Ishikawa (cell line): ENCODE measurements around the gene CHMP1A.

ENCODE experiments used
- CEBPB ChIP-seq: IDR thresholded peaks from 2 replicates; pipeline ENCODE4 v1.6.1; 2012
- CREB1 ChIP-seq: IDR thresholded peaks from 2 replicates; pipeline ENCODE4 v1.6.1; 2012; ENCODE audit warnings: low read depth
- EGR1 ChIP-seq: IDR thresholded peaks from 2 replicates; pipeline ENCODE4 v1.6.1; 2012
- EP300 ChIP-seq: IDR thresholded peaks from 2 replicates; pipeline ENCODE4 v1.6.1; 2012; ENCODE audit warnings: borderline replicate concordance
- FOXM1 ChIP-seq: IDR thresholded peaks from 2 replicates; pipeline ENCODE4 v1.6.1; 2012; ENCODE audit warnings: low read depth, borderline replicate concordance
- MAX ChIP-seq: IDR thresholded peaks from 2 replicates; pipeline ENCODE4 v1.6.1; 2012
- NFIC ChIP-seq: IDR thresholded peaks from 2 replicates; pipeline ENCODE4 v1.6.1; 2012
- RAD21 ChIP-seq: IDR thresholded peaks from 2 replicates; pipeline ENCODE4 v1.6.1; 2012; ENCODE audit warnings: low read depth
- REST ChIP-seq: IDR thresholded peaks from 2 replicates; pipeline ENCODE4 v1.6.1; 2012; ENCODE audit warnings: low read depth, mild to moderate bottlenecking
- TAF1 ChIP-seq: IDR thresholded peaks from 2 replicates; pipeline ENCODE4 v1.6.1; 2012; ENCODE audit warnings: low read depth, mild to moderate bottlenecking
- TCF12 ChIP-seq: IDR thresholded peaks from 2 replicates; pipeline ENCODE4 v1.6.1; 2012; ENCODE audit warnings: low read depth
- TEAD4 ChIP-seq: IDR thresholded peaks from 2 replicates; pipeline ENCODE4 v1.6.1; 2012
- USF1 ChIP-seq: IDR thresholded peaks from 2 replicates; pipeline ENCODE4 v1.6.1; 2012
- YY1 ChIP-seq: IDR thresholded peaks from 2 replicates; pipeline ENCODE4 v1.6.1; 2012; ENCODE audit warnings: low read depth
- ZBTB7A ChIP-seq: IDR thresholded peaks from 2 replicates; pipeline ENCODE4 v1.6.1; 2012; ENCODE audit warnings: low read depth

CHMP1A gene

GRCh38 chr16:89688395-89688794 is 30.9 kb upstream of the CHMP1A start:
- no peak for TF ChIP-seq CREB1
- TF ChIP-seq TCF12 = no peak
- TF ChIP-seq RAD21 = no peak
- TF ChIP-seq TAF1 = no peak
- no peak for TF ChIP-seq EGR1
- no peak for TF ChIP-seq EP300
- TF ChIP-seq TEAD4 = no peak
- TF ChIP-seq MAX = no peak

GRCh38 chr16:89687092-89687940 is 29.8 kb upstream of the CHMP1A start:
- TF ChIP-seq USF1 (peak; percentile 39), CREB1 (no peak), EGR1 (no peak), TEAD4 (no peak; the same call in 1 of the 2 replicates), MAX (peak; percentile 55)

GRCh38 chr16:89686520-89687091 is 29.1 kb upstream of the CHMP1A start, which contains the start of gene CDK10:
Gene CDK10 (plus strand): TSS chr16:89686689. CDS start chr16:89686711, 22 bp downstream.
- TF ChIP-seq MAX = peak; percentile 95
- no peak for TF ChIP-seq USF1
- peak; percentile 91 for TF ChIP-seq YY1
- no peak; the same call in 1 of the 2 replicates for TF ChIP-seq ZBTB7A
- TF ChIP-seq FOXM1 = peak; percentile 45; the same call in 1 of the 2 replicates
- TF ChIP-seq TCF12 = peak; percentile 59; the same call in 1 of the 2 replicates
- no peak for TF ChIP-seq CREB1
- peak; percentile 5; the same call in 1 of the 2 replicates for TF ChIP-seq TEAD4
- no peak for TF ChIP-seq RAD21
- no peak for TF ChIP-seq REST
- no peak; the same call in 1 of the 2 replicates for TF ChIP-seq EP300
- peak; percentile 83 for TF ChIP-seq TAF1
- no peak for TF ChIP-seq CEBPB
- no peak for TF ChIP-seq NFIC
- peak; percentile 22; the same call in 1 of the 2 replicates for TF ChIP-seq EGR1

GRCh38 chr16:89685916-89686315 is 28.4 kb upstream of the CHMP1A start:
- TF ChIP-seq NFIC = no peak
- TF ChIP-seq CEBPB = no peak
- no peak for TF ChIP-seq YY1
- no peak for TF ChIP-seq MAX
- TF ChIP-seq TCF12 = no peak
- no peak for TF ChIP-seq TAF1
- no peak for TF ChIP-seq EGR1
- no peak for TF ChIP-seq EP300
- TF ChIP-seq CREB1 = no peak
- TF ChIP-seq TEAD4 = no peak
- TF ChIP-seq ZBTB7A = no peak
- no peak for TF ChIP-seq RAD21

- TF ChIP-seq EP300 (no peak), TAF1 (no peak), RAD21 (no peak), NFIC (no peak), TEAD4 (no peak), REST (no peak), CEBPB (no peak), MAX (no peak), EGR1 (no peak), CREB1 (no peak), ZBTB7A (no peak), FOXM1 (no peak)
Observed at GRCh38 chr16:89678258-89678657, 20.8 kb upstream of the CHMP1A start.
